K562 (cell line): ENCODE measurements around the gene SRD5A2. TPM values are rescaled to one million over a fixed set of nuclear protein-coding genes. Genes with fewer than 3 reads are reported as not detected.

Source experiments
- ARHGAP35 ChIP-seq: fragments of 450-650 bp; IDR thresholded peaks from 2 replicates; pipeline ENCODE4 v1.6.1; 2018; ENCODE audit not compliant: partially characterized antibody
- ELF1 ChIP-seq: fragments of 200-800 bp; sonication (Bioruptor generic); IDR thresholded peaks from 2 replicates; pipeline ENCODE4 v1.6.1; 2016; ENCODE audit warnings: missing genetic modification characterization, missing compliant biosample characterization
- TRIM24 ChIP-seq, 2 experiments: fragments of 450-650 bp; IDR thresholded peaks; 2 replicates each; pipeline ENCODE4 v1.6.1; 2016
- ZNF197 ChIP-seq: fragments of 200-800 bp; sonication (Bioruptor generic); IDR thresholded peaks from 2 replicates; pipeline ENCODE4 v1.6.1; 2016; ENCODE audit warnings: low read depth, missing genetic modification characterization, missing compliant biosample characterization
- polyA plus RNA-seq, 8 experiments: library from polyadenylated mRNA; depleted of rRNA in 4 of 8; stranded (reverse) in 5 of 8; unstranded in 3 of 8; fragments of >200 nt; fragmentation: Nextera tagmentation in 2 of 8; fragmentation: Illumina TruSeq in 1 of 8; extraction: Ambion mirVana in 2 of 8; extraction: Trizol in 1 of 8; gene quantifications; 2 replicates each; pipeline versions ENCODE4 v1.2.1 to v1.2.3, GENCODE V29; 2011 to 2014; ENCODE audit warnings: inconsistent platforms in 1 of 8, missing spikeins in 1 of 8
- total RNA-seq, 7 experiments: library from RNA; depleted of rRNA in 6 of 7; stranded (reverse); fragments of >200 nt in 6 of 7; fragmentation: Illumina TruSeq in 2 of 7; extraction: Trizol in 2 of 7; gene quantifications; 2 replicates each; pipeline versions ENCODE4 v1.2.1 to v1.2.3, GENCODE V29; 2011 to 2021; ENCODE audit warnings: low replicate concordance in 1 of 7
- TF ChIP-seq, protein P1 (sequence below), 2 experiments: IDR thresholded peaks; 2 replicates each; pipeline ENCODE4 v1.6.1; 2012; ENCODE audit warnings: improper control_type of control experiment in 2 of 2, low read depth in 2 of 2, low read length in 2 of 2, borderline replicate concordance in 1 of 2
- TF ChIP-seq, protein P2 (sequence below), 2 experiments: fragments of 250-450 bp in 1 of 2; fragments of 450-650 bp in 1 of 2; sonication (Bioruptor Pico) in 1 of 2; IDR thresholded peaks; 2 replicates each; pipeline versions ENCODE4 v1.6.1 to v1.8.0; 2016 to 2021; ENCODE audit warnings: mild to moderate bottlenecking in 2 of 2, moderate library complexity in 2 of 2, missing compliant biosample characterization in 1 of 2, missing genetic modification characterization in 1 of 2
- TF ChIP-seq, protein P3 (sequence below): fragments of 250-450 bp; sonication (Bioruptor Pico); IDR thresholded peaks from 2 replicates; pipeline ENCODE4 v1.9.0; 2021; ENCODE audit warnings: mild to moderate bottlenecking

Gene SRD5A2
- total and polyA plus RNA-seq, 9 of the 15 experiments (the other 6 are each of a cell fraction or from before 2014, with no cell fraction given) = 0.03 TPM; not detected in 8

DNA sequence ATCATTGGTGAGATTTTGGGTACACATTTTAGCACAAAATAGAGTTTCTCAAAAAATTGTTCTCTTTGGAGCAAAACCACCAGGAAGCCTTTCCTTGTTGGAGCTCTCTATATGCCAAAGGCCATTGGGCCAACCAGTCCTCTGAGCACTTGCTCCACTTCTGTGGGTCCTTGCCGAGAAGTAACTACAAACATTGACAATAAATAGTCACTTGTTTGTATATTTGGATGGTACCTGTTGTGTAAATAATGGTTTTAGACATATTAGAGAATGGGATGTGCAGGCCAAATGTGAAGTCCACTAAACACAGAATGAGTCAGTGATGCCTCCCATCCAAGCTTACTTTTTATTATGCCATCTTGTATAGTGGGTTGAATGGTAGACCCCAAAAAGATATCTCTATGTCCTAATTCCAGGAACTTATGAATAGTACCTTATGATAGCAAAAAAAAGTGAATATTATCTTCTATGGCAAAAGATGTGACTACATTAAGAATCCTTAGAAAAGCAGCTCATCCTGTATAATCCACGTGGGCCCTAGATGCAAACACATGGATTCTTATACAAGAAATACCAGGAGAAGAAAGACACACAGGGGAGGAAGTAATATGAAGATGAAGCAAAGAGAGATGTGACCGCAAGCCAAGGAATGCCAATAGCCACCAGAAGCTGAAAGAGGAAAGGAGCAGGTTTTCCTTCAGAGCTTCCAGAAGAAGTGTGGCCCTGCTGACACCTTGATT lies 24.6 kb downstream of the SRD5A2 start (continued):
- TF ChIP-seq, protein P1, sequence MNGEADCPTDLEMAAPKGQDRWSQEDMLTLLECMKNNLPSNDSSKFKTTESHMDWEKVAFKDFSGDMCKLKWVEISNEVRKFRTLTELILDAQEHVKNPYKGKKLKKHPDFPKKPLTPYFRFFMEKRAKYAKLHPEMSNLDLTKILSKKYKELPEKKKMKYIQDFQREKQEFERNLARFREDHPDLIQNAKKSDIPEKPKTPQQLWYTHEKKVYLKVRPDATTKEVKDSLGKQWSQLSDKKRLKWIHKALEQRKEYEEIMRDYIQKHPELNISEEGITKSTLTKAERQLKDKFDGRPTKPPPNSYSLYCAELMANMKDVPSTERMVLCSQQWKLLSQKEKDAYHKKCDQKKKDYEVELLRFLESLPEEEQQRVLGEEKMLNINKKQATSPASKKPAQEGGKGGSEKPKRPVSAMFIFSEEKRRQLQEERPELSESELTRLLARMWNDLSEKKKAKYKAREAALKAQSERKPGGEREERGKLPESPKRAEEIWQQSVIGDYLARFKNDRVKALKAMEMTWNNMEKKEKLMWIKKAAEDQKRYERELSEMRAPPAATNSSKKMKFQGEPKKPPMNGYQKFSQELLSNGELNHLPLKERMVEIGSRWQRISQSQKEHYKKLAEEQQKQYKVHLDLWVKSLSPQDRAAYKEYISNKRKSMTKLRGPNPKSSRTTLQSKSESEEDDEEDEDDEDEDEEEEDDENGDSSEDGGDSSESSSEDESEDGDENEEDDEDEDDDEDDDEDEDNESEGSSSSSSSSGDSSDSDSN (IDR thresholded peaks at IDR 0.05; ENCODE audit: borderline replicate concordance in 1 of 2, low read depth in 2 of 2, low read length in 2 of 2) = no peak
- TF ChIP-seq ELF1 (tag) (no peak), TRIM24 (IDR thresholded peaks at IDR 0.05) (no peak), ZNF197 (no peak), ARHGAP35 (no peak)
- TF ChIP-seq, protein P2, sequence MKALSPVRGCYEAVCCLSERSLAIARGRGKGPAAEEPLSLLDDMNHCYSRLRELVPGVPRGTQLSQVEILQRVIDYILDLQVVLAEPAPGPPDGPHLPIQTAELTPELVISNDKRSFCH (CRISPR knock-in tag; IDR thresholded peaks at IDR 0.05) = no peak
- TF ChIP-seq, protein P2 (tag; IDR thresholded peaks at IDR 0.05) = no peak
- TF ChIP-seq, protein P3, sequence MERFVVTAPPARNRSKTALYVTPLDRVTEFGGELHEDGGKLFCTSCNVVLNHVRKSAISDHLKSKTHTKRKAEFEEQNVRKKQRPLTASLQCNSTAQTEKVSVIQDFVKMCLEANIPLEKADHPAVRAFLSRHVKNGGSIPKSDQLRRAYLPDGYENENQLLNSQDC (CRISPR knock-in tag) = no peak
- TF ChIP-seq, all 486 proteins: peak for 0
